GM12801 (cell line): ENCODE measurements around the gene RNF227.

Experiments used
- CTCF ChIP-seq: IDR thresholded peaks from one replicate; pipeline ENCODE4 v1.5.1; 2011; ENCODE audit warnings: control low read depth; ENCODE audit not compliant: insufficient read length; ENCODE audit errors: extremely low read depth

The RNF227 gene

GRCh38 chr17:7881276-7882054 is 34.6 kb downstream of the RNF227 start:
- TF ChIP-seq CTCF = no peak

- no peak for TF ChIP-seq CTCF
Measured at GRCh38 chr17:7880076-7880868, 35.8 kb downstream of the RNF227 start.

GRCh38 chr17:7878234-7878633 is 37.9 kb downstream of the RNF227 start:
- no peak for TF ChIP-seq CTCF

- TF ChIP-seq CTCF = no peak
Measured at GRCh38 chr17:7875804-7876370, 40.2 kb downstream of the RNF227 start.

- no peak for TF ChIP-seq CTCF
Measured at GRCh38 chr17:7873051-7873450, 43.0 kb downstream of the RNF227 start.

- TF ChIP-seq CTCF = no peak
Measured at GRCh38 chr17:7867881-7868329, 48.2 kb downstream of the RNF227 start.

- TF ChIP-seq CTCF = no peak
Measured at GRCh38 chr17:7864995-7865650, 51.0 kb downstream of the RNF227 start.
